RWPE1 (cell line): ENCODE results near the gene CCDC88C.
"Not testable (repeated sequence)": the region's sequence is repeated elsewhere in the genome, so short reads cannot be mapped to it uniquely, and the experiment has no call there.

ENCODE experiments used
- CTCF ChIA-PET: fragments of 350-600 bp; sonication (Branson Sonifier 250); formaldehyde crosslinking; extraction: SDS; loops from one replicate; lab custom pipeline; 2021; lab: Yijun Ruan, JAX
- POLR2A ChIA-PET: fragments of 400-600 bp; formaldehyde crosslinking; extraction: SDS; loops from one replicate; lab custom pipeline; 2020; ENCODE audit warnings: antibody characterized with exemption; ENCODE audit not compliant: low non-redundant PET; lab: Yijun Ruan, JAX
- DNase-seq: peaks from one replicate; pipeline ENCODE4 v3.0.0; 2012; ENCODE audit warnings: low spot score
- H3K27ac ChIP-seq: fragments of 450-650 bp; 2 replicates; pipeline ENCODE4 v1.5.1; 2017
- CTCF ChIP-seq: fragments of 450-650 bp; conservative IDR thresholded peaks from 2 replicates; pipeline ENCODE4 v1.5.1; 2017; ENCODE audit warnings: low read depth, mild to moderate bottlenecking

Gene CCDC88C

DNA sequence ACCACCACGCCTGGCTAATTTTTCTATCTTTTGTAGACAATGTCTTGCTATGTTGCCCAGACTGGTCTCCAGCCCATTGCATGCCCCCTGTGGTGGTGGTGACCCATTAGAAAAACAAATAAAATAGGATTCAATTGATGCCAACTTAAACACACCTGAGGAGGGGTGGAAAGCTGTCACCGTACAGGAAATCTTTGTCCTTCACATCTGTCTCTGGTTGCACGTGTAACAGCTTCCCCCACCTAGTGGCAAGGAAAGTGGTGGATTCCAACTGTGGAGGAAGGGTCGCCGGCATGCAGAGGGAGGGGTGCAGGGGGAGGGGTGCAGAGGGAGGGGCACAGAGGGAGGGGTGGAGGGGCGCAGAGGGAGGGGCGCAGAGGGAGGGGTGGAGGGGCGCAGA, 147.0 kb downstream of the CCDC88C start:
- CTCF ChIA-PET: interaction anchor here (0.7 kb wide), 1 partner anchor 12 kb away, joined by 3 read pairs; no protein-coding TSS in a partner anchor
- TF ChIP-seq CTCF: no peak
- POLR2A ChIA-PET: no interaction called here
- DNase-seq: no peak
- H3K27ac ChIP-seq: peak overlapping the region; percentile 59

GRCh38 chr14:91270188-91270587, 147.4 kb downstream of the CCDC88C start:
- ChIA-PET POLR2A (no interaction called here), CTCF (interaction anchor here (0.7 kb wide), 1 partner anchor 11 kb away, joined by 3 read pairs; no protein-coding TSS in a partner anchor)
- no peak for TF ChIP-seq CTCF
- DNase-seq: no peak
- peak overlapping the region; percentile 59 for H3K27ac ChIP-seq

- ChIA-PET POLR2A (no interaction called here), CTCF (interaction anchor here (0.6 to 0.8 kb wide), 2 partner anchors 18 to 648 kb away, joined by 3 read pairs; no protein-coding TSS in a partner anchor)
These were observed 148.3 kb downstream of the CCDC88C start for GRCh38 chr14:91269076-91269991.

DNA sequence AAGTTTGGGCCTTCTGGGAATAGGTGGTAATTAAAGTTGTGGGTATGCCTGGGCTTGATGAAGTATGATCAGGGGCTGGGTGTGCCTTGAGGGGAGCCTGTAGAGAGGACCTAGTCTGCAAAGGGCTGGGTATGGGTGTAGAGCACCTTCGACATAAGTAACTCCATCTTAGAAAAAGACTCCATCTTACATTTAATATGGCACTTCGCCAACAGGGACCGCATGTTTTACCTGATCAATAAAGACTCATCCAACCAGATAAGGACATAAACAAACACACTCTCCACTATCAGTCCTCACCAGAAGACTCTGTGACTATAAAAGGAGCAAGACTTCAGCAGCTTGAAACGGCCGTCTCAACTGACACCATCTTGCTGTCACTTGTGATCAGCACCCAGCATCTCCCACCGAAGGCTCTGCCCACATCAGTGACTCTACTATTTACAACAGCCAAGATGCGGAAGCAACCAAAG, 149.6 kb downstream of the CCDC88C start:
- ChIA-PET POLR2A (no interaction called here), CTCF (interaction anchor here (0.9 kb wide), 1 partner anchor 19 kb away, joined by 3 read pairs; no protein-coding TSS in a partner anchor)
- no peak for DNase-seq
- no peak for TF ChIP-seq CTCF
- H3K27ac ChIP-seq: peak overlapping the region; percentile 12; the same call in 1 of the 2 replicates

More at GRCh38 chr14:91269076-91269991, 148.3 kb downstream of the CCDC88C start:
- DNase-seq: no peak
- peak overlapping the region; percentile 59 for H3K27ac ChIP-seq
- no peak for TF ChIP-seq CTCF

DNA sequence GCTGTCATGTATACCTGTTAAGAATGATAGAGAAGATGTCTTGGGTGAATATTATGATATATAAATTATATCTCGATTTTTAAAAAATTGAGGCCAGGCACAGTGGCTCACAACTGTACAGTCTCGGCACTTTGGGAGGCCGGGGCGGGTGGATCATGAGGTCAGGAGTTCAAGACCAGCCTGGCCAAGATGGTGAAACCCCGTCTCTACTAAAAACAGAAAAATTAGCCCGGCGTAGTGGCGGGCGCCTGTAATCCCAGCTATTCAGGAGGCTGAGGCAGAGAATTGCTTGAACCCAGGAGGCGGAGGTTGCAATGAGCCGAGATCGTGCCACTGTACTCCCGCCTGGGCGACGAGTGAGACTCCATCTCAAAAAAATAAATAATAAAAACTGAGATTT, 151.3 kb downstream of the CCDC88C start:
- CTCF ChIA-PET, POLR2A ChIA-PET, DNase-seq: not testable (repeated sequence)
- peak overlapping the region; percentile 65 for H3K27ac ChIP-seq

GRCh38 chr14:91265404-91265803, 152.2 kb downstream of the CCDC88C start:
- no peak for DNase-seq
- ChIA-PET POLR2A (no interaction called here), CTCF (interaction anchor here (0.6 to 0.7 kb wide), 2 partner anchors 49 to 249 kb away, joined by 3 to 4 read pairs; no protein-coding TSS in a partner anchor)
- no peak for TF ChIP-seq CTCF
- H3K27ac ChIP-seq: peak overlapping the region; percentile 100
